HG03135 (cell line): Measurements from ENCODE around the gene ANP32E.

Experiments used
- ATAC-seq: cut with Tn5 transposase; IDR thresholded peaks from one replicate; pipeline ENCODE4 v1.9.1; 2021; ENCODE audit warnings: mild to moderate bottlenecking, moderate library complexity; ENCODE audit not compliant: unreplicated experiment

The ANP32E gene

DNA sequence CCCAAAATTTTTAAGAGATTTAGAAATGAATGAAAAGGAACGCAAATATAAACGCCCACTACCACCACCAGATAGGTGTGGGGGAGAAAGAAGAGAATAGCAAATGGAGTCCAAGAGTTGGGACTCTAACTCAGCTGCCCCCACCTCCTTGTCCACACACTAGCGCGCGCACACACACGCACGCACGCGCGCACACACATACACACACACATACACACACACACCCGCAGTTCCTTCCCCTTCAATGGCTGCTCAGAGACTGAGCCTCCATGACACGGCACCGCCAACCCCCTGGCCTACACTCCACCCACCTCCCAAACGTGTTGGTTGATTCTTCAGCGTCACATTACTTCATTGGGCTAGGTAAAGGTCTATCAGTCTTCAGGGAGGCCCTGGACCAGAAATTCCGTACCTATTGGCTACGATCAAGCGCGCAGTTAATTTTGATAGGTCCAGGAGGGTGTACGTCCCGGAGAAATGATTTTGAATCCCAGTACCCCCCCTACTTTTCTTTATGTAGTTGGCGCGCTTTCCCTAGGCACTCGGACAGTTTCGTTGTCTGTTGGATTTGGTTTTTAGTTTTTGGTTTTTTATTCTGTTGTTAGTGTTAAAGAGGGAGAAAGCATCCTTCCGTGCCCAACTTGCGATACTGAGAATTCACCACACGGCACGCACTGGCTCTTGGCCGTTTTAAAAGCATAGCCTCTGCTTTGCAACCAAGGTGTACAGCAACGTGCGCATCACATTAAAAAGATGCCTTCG lies at the start of gene ANP32E:
Gene ANP32E, minus strand, starts transcription at position 261 of the 762 bp plus-strand sequence. CDS start 326 bp downstream, outside the sequence.
- peak; percentile 79 for ATAC-seq

DNA sequence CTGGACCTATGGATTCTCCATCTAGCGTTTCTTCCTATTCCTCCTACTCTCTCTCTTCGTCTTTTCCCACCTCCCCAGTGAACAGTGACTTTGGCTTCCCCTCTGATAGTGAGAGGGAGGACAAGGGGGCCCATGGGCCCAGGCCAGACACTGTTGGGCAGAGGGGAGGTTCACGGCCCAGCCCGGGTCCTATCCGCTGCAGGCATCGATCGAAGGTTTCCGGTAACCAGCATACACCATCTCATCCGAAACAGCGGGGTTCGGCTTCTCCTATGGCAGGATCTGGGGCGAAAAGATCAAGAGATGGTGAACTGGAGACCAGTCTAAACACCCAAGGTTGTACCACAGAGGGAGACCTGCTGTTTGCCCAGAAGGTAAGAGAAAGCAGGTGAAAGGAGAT lies 47.3 kb upstream of the ANP32E start:
- no peak for ATAC-seq

DNA sequence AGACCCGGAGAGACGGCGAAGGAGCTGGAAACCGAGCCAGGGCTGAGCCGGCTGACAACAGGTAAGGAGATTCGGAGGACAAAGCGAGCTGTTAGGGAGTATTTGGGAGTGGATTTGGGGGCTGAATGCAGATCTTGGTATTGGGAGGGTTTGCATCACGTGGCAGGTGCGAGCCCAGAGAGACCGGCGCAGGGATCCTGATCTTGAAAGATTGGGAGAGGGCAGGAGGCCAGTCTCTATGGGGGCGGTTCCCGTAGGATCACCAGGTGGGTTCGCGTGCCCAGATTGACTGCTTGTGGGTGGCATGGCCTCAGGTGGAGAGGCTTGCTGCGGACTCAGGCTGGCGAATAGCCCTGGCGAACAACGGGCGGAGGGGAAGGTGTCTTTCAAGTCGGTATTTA lies 46.6 kb upstream of the ANP32E start:
- ATAC-seq = no peak

DNA sequence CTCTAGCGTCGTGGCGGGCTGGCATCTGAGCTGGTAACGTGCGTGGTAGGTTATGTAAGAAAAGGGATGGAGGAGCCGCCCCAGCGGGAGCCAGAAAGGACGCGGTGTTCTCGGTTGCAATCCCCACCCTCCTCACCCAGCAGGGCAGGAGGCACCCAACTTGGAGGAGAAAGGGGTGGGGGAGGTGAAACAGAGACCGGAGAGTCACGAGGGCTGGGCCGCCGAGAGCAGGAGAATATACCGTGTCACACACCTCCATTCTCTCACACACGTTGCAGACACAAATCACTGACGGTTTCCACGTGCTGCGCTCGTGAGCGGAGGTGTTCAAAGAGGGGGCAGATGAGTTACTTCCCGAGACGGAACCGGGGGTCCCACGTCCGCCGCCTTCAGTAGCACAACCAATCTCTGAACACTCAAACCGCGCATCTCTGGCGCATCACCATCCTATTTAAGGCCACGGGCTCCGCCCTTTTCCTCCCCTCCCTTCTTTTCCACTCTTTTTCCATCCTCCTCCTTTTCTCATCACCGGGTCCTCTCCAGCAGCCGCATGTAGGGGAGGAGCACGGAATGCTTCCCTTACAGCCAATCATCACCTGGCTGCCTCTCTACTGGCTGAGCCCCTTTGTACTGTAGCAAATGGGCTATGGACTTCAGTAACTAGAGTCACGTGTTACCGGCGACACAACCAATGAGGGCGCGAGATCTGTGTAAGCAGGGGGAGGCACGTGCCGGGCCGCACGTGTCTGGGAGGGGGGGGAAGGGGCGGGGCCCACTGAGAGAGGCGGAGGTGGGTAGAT lies 46.0 kb upstream of the ANP32E start, which contains the start of gene CIART:
Gene CIART, plus strand, starts transcription at position 797 of the 800 bp plus-strand sequence. CDS start 714 bp downstream, outside the sequence.
- no peak for ATAC-seq

DNA sequence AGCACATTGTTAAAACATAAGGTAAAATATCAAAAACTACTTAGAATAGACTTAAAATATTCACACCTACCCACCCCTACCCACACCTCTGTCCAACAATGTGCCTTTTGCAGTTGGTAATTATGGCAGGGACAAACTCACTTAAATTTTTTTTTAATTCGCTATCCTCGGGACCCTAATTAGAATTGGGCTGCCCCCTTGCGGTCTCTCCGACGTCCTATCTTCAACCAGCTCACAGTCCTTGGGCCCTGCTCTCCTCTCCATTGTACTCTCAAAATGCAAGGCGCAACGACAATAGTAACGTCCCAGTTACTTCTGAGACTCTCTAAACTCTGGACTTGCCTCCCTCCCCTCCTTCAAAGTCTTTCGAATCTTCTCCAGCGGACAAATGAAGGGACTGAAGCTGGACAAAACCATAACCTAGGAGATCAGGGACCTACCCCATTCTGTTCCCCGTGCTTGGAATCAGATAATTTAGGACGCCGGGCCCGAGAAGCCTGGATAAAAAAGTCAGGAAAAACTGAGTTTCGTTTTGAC lies 45.4 kb upstream of the ANP32E start:
- no peak for ATAC-seq

DNA sequence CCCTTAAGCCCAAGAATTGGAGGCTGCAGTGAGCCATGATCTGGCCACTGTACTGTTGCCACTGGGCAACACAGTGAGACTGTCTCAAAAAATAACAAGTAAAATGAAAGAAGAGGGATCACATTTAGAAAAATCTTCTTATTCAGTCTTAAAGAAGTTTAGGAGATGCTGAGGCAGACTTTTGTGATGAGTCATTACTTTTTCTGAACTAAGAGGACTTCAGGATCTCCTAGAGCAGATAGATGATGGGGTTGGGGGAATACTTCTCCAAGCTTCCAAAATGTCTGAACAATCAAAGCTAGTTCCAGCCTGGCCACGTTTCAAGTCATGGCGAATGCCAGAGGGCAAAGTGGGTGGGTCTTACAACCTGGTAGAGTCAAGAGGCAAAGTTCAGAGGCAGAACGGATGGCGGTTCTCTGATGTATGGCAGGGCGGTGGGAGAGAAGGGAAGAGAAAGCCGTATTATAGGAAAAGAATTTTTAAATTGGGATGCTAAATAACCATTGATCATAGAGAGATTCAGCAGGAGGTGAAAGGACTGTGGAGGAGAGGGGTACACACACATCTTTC lies 44.3 kb upstream of the ANP32E start:
- ATAC-seq = no peak

DNA sequence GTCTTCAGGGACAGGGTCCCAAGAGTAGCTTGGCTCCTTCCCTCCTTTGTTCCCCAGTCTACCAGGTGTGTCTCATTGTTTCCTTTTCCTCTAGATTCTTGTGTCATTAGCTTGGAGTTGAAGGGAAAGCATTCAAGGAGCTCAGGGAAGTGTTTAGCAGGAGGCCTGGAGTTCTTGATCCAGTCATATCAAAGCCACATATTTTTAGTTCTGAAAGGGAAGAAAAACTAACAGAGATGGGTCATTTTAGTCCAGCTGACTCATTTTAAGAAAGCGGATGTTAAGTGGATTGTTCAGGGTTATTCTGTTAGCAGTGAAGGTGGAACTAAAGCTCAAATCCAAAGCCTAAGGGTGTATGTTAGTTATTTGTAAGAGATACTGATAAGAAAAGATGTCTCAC lies 37.4 kb upstream of the ANP32E start:
- no peak for ATAC-seq

DNA sequence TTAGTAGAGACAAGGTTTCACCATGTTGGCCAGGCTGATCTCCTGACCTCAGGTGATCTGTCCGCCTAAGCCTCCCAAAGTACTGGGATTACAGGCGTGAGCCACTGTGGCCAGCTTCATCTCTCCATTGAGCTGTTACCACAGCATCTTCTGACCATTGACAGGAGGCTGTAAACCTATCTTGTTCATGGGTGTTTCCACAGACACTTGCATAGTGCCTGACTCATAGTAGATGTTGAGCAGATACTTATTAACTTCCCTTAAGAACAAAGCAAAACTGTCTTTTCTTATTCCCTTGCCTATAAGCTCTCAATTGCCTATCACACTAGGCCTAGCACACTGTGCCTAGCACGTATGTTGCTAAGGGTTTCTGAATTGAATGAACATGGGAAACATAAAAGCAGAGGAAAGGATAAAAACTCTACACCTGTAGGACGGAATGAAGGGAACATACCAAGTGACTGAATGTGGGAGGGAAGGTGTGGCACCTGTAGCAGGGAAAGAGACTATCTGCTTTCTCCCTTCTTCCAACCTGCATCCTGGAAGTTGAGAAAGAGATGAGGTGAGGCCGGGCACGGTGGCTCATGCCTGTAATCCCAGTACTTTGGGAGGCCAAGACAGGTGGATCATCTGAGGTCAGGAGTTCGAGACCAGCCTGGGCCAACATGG lies 35.5 kb upstream of the ANP32E start:
- ATAC-seq = no peak

DNA sequence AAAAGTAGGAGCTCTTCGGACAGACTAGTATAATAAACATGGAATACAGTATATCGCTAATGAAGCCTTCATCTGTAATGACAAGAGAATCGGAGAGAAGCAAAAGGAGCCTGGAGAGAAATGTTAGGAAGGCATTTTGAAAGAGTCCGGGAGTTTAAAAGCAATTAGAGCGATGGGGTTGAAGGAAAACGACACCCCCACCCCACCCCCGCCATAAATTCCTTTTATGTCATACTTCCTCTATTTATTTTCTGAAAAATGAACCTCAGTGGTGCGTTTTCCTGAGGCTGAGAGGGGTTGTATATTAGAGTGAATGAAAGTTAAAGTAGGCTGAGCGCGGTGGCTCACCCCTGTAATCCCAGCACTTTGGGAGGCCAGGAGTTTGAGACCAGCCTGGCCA lies 33.5 kb upstream of the ANP32E start:
- no peak for ATAC-seq

DNA sequence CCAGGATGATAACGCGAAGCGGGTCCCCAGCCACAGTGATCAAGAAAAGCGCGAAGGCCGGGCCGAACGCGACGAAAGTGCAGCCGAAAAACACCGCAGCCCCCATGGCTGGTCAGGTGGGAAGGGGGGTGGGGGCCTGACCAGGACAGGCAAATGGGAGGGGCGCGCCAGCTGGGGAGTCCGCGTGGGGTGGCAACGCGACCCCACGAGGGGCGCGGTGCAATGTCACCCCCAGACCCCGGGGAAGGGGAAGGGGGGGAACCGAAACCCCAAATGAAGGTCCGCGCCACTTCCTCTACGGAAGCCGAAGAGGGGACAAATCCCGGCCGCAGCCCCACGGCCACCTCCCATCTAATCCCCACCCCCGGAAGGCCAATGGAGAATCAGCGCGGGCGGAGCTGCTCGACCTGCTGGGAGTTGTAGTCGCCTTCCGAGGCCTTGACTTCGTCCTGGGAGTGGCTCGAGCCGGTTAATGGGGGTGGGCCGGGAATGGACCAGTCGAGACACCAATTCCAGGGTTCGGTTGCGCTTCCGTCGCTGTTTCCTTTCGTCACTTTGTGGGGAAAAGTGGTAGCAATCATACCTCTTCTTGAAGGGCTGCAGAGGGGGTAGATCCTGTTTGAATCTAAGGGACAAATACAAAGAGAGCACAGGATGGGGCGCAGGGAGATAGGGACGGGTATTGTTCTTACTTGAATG lies 32.9 kb upstream of the ANP32E start, which contains the start of gene APH1A:
Gene APH1A, minus strand, starts transcription at position 312 of the 699 bp plus-strand sequence. Its CDS starts 206 bp downstream, at position 106.
- peak; percentile 81 for ATAC-seq

DNA sequence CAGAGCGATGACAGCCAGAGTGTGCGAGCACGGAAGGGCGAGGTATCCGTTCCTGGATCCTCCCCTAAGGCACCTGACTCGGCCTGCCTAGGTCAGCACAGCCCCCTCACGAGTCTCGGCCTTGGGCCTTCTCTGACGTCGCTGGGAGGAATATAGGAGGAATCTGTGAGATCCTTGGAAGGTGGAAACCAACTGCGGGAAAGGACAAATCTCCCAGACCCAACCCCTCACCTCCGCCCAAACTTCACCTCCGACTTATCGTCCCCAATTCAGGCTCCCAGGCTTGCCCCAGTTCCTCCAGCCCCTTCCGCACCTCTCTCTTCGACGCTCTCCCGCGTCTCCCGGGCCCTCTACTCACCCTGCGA lies 32.4 kb upstream of the ANP32E start:
- ATAC-seq = peak; percentile 36

DNA sequence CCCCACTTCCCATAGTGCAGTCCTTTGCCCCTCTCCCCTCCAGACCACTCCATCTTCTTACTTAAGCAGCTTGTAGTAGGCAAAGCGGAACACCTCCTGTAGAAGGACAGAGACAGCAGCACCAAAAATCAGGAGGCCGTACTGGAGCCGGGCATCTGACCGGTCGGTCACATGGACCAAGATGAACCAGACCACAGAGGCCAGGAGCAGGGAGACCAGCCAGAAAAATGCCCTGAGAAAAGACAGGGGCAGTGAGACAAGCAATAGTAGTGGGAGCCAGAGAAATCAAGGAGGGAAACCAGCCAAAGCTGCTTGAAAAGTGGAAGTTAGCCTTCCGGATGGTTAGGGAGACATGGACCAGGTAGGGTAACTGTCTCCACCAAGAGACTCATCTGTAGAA lies 32.0 kb upstream of the ANP32E start:
- ATAC-seq = no peak

DNA sequence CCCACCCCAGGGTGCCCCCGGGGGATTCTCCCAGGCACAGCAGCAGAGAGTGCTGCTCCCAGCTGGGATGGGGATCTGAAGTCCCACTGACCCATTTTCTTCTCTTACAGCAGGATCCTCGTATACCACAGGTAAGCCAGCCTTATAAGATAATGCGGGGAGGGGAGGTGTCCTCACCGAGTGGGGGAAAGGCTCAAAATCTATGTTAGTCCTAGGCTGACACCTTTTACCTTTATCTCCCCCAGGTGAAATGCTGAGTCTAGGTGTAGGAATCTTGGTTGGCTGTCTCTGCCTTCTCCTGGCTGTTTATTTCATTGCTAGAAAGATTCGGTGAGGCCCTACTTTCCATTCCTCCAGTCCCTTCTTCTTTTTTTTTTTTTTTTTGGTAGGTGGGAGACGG lies 27.6 kb upstream of the ANP32E start:
- no peak for ATAC-seq

DNA sequence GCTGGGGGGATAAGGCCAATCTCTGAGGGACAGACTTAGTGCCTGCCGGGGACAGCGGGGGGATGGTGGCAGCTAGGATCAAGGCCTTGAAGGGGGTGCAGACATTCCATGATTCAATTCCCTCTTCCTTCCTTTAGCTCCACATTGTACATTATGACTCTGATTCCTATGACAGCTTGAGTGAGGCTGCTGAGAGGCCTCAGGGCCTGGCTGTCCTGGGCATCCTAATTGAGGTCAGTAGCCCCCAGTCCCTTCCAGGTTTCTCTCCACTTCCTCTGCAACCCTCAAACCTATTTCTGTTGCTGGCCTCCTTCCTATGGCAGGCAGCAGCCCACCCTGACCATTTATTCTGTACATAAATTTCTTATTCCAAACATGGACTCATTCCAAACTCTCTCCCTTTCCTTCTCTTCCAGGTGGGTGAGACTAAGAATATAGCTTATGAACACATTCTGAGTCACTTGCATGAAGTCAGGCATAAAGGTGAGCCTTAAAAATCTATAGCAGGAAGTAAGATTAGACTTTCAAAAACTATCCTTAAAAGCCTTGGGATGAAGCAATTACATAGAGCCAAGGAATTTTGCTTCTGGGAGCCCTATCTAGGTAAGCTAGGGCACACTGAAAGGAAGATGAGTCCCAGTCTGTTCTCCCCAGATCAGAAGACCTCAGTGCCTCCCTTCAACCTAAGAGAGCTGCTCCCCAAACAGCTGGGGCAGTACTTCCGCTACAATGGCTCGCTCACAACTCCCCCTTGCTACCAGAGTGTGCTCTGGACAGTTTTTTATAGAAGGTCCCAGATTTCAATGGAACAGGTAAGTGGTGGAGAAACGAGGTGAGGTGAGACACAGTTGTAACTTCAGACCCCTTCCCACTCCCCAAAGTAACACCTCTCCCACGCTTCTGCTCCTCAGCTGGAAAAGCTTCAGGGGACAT lies 26.7 kb upstream of the ANP32E start:
- no peak for ATAC-seq

DNA sequence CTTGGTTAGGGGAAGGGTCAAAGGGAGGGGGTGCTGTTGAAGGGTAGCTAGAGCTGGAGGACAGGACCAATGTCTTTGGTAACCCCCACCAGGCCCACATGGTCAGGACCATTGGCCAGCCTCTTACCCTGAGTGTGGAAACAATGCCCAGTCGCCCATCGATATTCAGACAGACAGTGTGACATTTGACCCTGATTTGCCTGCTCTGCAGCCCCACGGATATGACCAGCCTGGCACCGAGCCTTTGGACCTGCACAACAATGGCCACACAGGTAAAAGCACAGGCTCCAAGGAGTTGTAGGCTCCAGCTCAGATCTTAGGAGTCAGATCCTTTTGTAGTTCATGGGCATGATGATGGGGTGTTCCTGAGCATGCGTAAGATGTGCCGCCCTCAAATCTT lies 25.5 kb upstream of the ANP32E start:
- ATAC-seq = no peak

DNA sequence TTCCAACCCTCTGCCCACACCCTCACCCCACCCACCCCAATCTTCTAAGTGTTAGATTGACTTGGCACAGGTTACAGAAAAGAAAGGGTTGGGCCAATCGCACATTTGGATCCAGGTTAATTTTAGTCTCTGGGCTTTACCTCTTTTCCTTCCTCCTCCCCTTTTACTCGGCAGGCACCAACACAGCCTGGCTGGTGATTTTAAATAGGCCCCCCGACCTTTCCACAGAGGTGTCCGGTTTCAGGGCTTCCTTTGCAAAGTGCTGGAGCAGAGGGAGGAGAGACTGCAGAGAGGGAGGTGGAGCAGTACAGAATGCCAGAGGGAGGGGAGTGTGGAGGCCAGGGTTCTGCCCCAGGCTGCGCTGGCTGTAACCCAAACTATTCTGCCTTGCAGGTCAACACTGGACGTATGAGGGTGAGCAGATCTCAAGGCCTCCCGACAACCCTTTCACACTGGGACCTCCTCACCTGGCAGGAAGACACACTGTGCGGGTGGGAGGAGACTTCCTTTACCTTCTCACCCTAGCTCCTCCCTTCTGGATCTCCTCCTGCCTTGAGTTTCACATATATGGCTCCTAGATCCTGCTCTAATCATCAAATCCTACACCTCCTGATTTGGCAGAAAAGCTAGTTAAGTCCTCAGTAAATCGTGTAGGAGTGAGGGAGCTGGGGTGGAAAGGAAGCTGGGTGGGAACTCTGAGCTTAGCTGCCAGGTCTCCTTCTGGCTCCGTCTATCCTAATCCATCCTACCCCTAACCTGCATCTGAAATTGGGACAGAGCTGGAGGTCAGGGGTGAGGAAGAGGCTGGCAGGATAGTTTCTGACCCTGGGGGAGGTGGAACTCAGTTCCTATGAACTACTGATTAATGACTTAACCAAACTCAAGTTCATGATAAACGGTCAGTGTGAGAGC lies 24.1 kb upstream of the ANP32E start:
- ATAC-seq = no peak

DNA sequence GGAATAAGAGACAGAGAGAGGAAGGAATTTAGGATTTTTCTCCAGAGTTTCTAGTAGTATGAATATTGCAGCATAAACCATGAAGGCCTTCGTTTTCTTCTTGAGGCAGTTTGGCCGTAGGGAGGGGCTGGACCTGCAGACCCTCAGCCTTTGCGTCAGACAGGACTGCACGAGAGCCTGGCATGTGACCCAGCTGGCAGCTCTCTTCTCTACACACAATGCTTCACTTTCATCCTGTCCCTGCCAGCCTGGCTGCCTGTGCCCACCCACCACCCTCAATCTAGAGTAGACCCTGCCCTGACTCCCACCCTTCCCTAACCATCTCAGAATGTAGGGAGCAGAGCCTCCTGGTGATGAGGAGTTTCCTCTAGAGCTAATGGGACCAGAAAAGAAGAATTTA lies 23.3 kb upstream of the ANP32E start:
- no peak for ATAC-seq
